GM23248 (cell line): ENCODE data around the gene MINDY3. TPM values are rescaled to one million over a fixed set of nuclear protein-coding genes. Genes with fewer than 3 reads are reported as not detected.

Experiments used
- DNase-seq: peaks from one replicate; pipeline ENCODE4 v3.0.0-alpha.2; 2015
- H2AFZ ChIP-seq: fragments of 200-600 bp; sonication (generic); 2 replicates; pipeline ENCODE4 v1.6.1; 2016; ENCODE audit warnings: antibody characterized with exemption
- H3F3A ChIP-seq: fragments of 200-600 bp; sonication (generic); 2 replicates; pipeline ENCODE4 v1.6.1; 2016; ENCODE audit warnings: mild to moderate bottlenecking, antibody characterized with exemption, mixed run types; ENCODE audit not compliant: insufficient read depth
- H3K27ac ChIP-seq: fragments of 200-600 bp; sonication (generic); 2 replicates; pipeline ENCODE4 v1.5.1; 2016; ENCODE audit warnings: mild to moderate bottlenecking
- H3K27me3 ChIP-seq: fragments of 200-600 bp; sonication (generic); replicated peaks from 2 replicates; pipeline ENCODE4 v1.6.1; 2016; ENCODE audit warnings: mild to moderate bottlenecking; ENCODE audit not compliant: insufficient read depth
- H3K36me3 ChIP-seq: fragments of 200-600 bp; sonication (generic); 2 replicates; pipeline ENCODE4 v1.6.1; 2016; ENCODE audit warnings: low read depth, mild to moderate bottlenecking
- H3K4me1 ChIP-seq: fragments of 200-600 bp; sonication (generic); 2 replicates; pipeline ENCODE4 v1.6.1; 2016; ENCODE audit warnings: mild to moderate bottlenecking; ENCODE audit not compliant: insufficient read depth
- H3K4me2 ChIP-seq: fragments of 200-600 bp; sonication (generic); one replicate; pipeline ENCODE4 v1.6.1; 2016; ENCODE audit warnings: mild to moderate bottlenecking; ENCODE audit not compliant: unreplicated experiment
- H3K4me3 ChIP-seq: fragments of 200-600 bp; sonication (generic); 2 replicates; pipeline ENCODE4 v1.5.1; 2016; ENCODE audit warnings: mild to moderate bottlenecking
- H3K79me2 ChIP-seq: fragments of 200-600 bp; sonication (generic); 2 replicates; pipeline ENCODE4 v1.6.1; 2016; ENCODE audit warnings: mild to moderate bottlenecking; ENCODE audit not compliant: insufficient read depth
- H3K9ac ChIP-seq: fragments of 200-600 bp; sonication (generic); 2 replicates; pipeline ENCODE4 v1.6.1; 2016; ENCODE audit warnings: mild to moderate bottlenecking
- H3K9me2 ChIP-seq: fragments of 200-600 bp; sonication (generic); 2 replicates; pipeline ENCODE4 v1.6.1; 2016; ENCODE audit warnings: mixed run types, mild to moderate bottlenecking, moderate library complexity; ENCODE audit not compliant: insufficient read depth
- H3K9me3 ChIP-seq: fragments of 200-600 bp; sonication (generic); one replicate; pipeline ENCODE4 v1.6.1; 2017; ENCODE audit warnings: low read depth
- H4K20me1 ChIP-seq: fragments of 200-600 bp; sonication (generic); 2 replicates; pipeline ENCODE4 v1.6.0; 2016; ENCODE audit not compliant: insufficient read depth
- EZH2 ChIP-seq: fragments of 200-600 bp; sonication (generic); IDR thresholded peaks from 2 replicates; pipeline ENCODE4 v1.6.1; 2018; ENCODE audit warnings: antibody characterized with exemption, mild to moderate bottlenecking; ENCODE audit not compliant: insufficient read depth, poor library complexity, severe bottlenecking
- EZH2phosphoT487 ChIP-seq: fragments of 200-600 bp; sonication (generic); IDR thresholded peaks from 2 replicates; pipeline ENCODE4 v1.6.1; 2018; ENCODE audit warnings: antibody characterized with exemption, moderate library complexity, mild to moderate bottlenecking, low read depth; ENCODE audit not compliant: insufficient read depth
- WGBS, 2 experiments: methylation state at CpG; one replicate each; pipeline ENCODE4 v1.1.6; 2015 to 2017; ENCODE audit warnings: low lambda C conversion rate in 2 of 2, low coverage in 1 of 2; ENCODE audit errors: missing lambda C conversion rate in 2 of 2; 5-methylcytosine and 5-hydroxymethylcytosine counted together
- in situ Hi-C: fragments of 300-500 bp; cut with MboI; formaldehyde crosslinking; loops from 2 replicates; pipeline ENCODE4 v1.15.0; 2020
- polyA plus RNA-seq: library from polyadenylated mRNA; unstranded; fragments of >200 nt; fragmentation: Nextera tagmentation; extraction: Ambion mirVana; gene quantifications from 2 replicates; pipeline ENCODE4 v1.2.1, GENCODE V29; 2016
- total RNA-seq: library from RNA; depleted of rRNA; stranded (reverse); fragments of >200 nt; shearing (Covaris generic); gene quantifications from 2 replicates; pipeline ENCODE4 v1.2.3, GENCODE V29; 2014

Gene MINDY3
- total and polyA plus RNA-seq, 2 experiments from 2014 or later = 37.2 to 43.1 TPM

GRCh38 chr10:15822131-15822530 lies 38.2 kb downstream of the MINDY3 start:
- no peaks in the 10 kb centered on the region for H3K27me3 ChIP-seq
- H3K9me2 ChIP-seq = no peaks in the 10 kb centered on the region
- no peak overlapping the region for H3K4me3 ChIP-seq
- 81 to 83% methylated on average over 4 of the region's 4 CpGs for WGBS, 2 experiments
- no peak overlapping the region for H2AFZ ChIP-seq
- H3K4me2 ChIP-seq = no peak overlapping the region
- no peaks in the 10 kb centered on the region for H3K4me1 ChIP-seq
- no peak overlapping the region for H3K27ac ChIP-seq
- H3F3A ChIP-seq = peaks cover 3% of the 10 kb centered on the region; the same call in 1 of the 2 replicates
- no peaks in the 10 kb centered on the region for H3K79me2 ChIP-seq
- no peak for DNase-seq
- H3K9ac ChIP-seq = no peak overlapping the region
- H3K9me3 ChIP-seq = no peaks in the 10 kb centered on the region
- H4K20me1 ChIP-seq = no peaks in the 10 kb centered on the region; the same call in 1 of the 2 replicates
- H3K36me3 ChIP-seq = no peaks in the 10 kb centered on the region; the same call in 1 of the 2 replicates
- TF ChIP-seq EZH2 = no peak
- TF ChIP-seq EZH2phosphoT487 = no peak
- in situ Hi-C loops = no loop called here

GRCh38 chr10:15821046-15821683 lies 39.1 kb downstream of the MINDY3 start:
- Histone ChIP-seq H4K20me1 (no peaks in the 10 kb centered on the region; the same call in 1 of the 2 replicates), H3K4me3 (no peak overlapping the region), H3K9ac (no peak overlapping the region), H3F3A (peaks cover 3% of the 10 kb centered on the region; the same call in 1 of the 2 replicates), H3K27ac (no peak overlapping the region), H3K27me3 (no peaks in the 10 kb centered on the region), H3K79me2 (no peaks in the 10 kb centered on the region), H3K9me3 (no peaks in the 10 kb centered on the region), H3K9me2 (no peaks in the 10 kb centered on the region), H2AFZ (no peak overlapping the region), H3K4me1 (no peaks in the 10 kb centered on the region), H3K36me3 (peaks cover 7% of the 10 kb centered on the region), H3K4me2 (no peak overlapping the region)
- in situ Hi-C loops = no loop called here
- WGBS, 2 experiments = 43 to 55% methylated on average over 3 of the region's 3 CpGs
- DNase-seq = no peak
- TF ChIP-seq EZH2phosphoT487 (no peak), EZH2 (no peak)

GRCh38 chr10:15817409-15818046 lies 42.8 kb downstream of the MINDY3 start:
- H3K79me2 ChIP-seq = no peaks in the 10 kb centered on the region
- no peaks in the 10 kb centered on the region for H3F3A ChIP-seq
- DNase-seq = no peak
- H3K4me1 ChIP-seq = no peaks in the 10 kb centered on the region
- TF ChIP-seq EZH2phosphoT487 (no peak), EZH2 (no peak)
- no peaks in the 10 kb centered on the region for H4K20me1 ChIP-seq
- H3K4me2 ChIP-seq = no peak overlapping the region
- in situ Hi-C loops = no loop called here
- no peak overlapping the region for H3K27ac ChIP-seq
- no peaks in the 10 kb centered on the region for H3K9me3 ChIP-seq
- H3K9ac ChIP-seq = no peak overlapping the region
- H3K27me3 ChIP-seq = no peaks in the 10 kb centered on the region
- H2AFZ ChIP-seq = no peak overlapping the region
- no peak overlapping the region for H3K4me3 ChIP-seq
- peaks cover 7% of the 10 kb centered on the region for H3K36me3 ChIP-seq
- 61 to 71% methylated on average over 3 of the region's 3 CpGs for WGBS, 2 experiments
- H3K9me2 ChIP-seq = no peaks in the 10 kb centered on the region

GRCh38 chr10:15815242-15815885 lies 44.9 kb downstream of the MINDY3 start:
- H3K4me1 ChIP-seq = no peaks in the 10 kb centered on the region
- no peaks in the 10 kb centered on the region for H4K20me1 ChIP-seq
- no peak overlapping the region for H3K9ac ChIP-seq
- H3K9me3 ChIP-seq = no peaks in the 10 kb centered on the region
- no peak overlapping the region for H3K4me3 ChIP-seq
- H3F3A ChIP-seq = no peaks in the 10 kb centered on the region
- no peak overlapping the region for H3K4me2 ChIP-seq
- peaks cover 7% of the 10 kb centered on the region for H3K36me3 ChIP-seq
- in situ Hi-C loops = no loop called here
- no peaks in the 10 kb centered on the region for H3K27me3 ChIP-seq
- no peak overlapping the region for H2AFZ ChIP-seq
- no peaks in the 10 kb centered on the region for H3K79me2 ChIP-seq
- no peak for DNase-seq
- TF ChIP-seq EZH2phosphoT487 (no peak), EZH2 (no peak)
- H3K9me2 ChIP-seq = no peaks in the 10 kb centered on the region
- H3K27ac ChIP-seq = no peak overlapping the region
- 80 to 87% methylated on average over 6 of the region's 6 CpGs for whole genome bisulfite sequencing, 2 experiments
